Liver (tissue), 9 donors: ENCODE results near the gene SERPINF2. TPM values are rescaled to one million over a fixed set of nuclear protein-coding genes. Genes with fewer than 3 reads are reported as not detected.
A peak's percentile ranks its signal among the peaks of the same experiment; 100 is the strongest.
"Not testable (repeated sequence)": the region's sequence is repeated elsewhere in the genome, so short reads cannot be mapped to it uniquely, and the experiment has no call there.

Experiments
- DNase-seq: peaks from one replicate; pipeline ENCODE4 v3.0.0-alpha.2; 2017; ENCODE audit warnings: low spot score
- H3K27ac ChIP-seq, 2 donors: one replicate each; pipeline ENCODE4 v1.7.0; 2013; ENCODE audit warnings: inconsistent platforms in 2 of 2, low read length in 2 of 2, control low read depth in 1 of 2, low read depth in 1 of 2, mild to moderate bottlenecking in 1 of 2
- H3K27me3 ChIP-seq, 4 donors: one replicate each; pipeline versions ENCODE4 v1.6.1 to v1.7.0; 2013; ENCODE audit warnings: low read length in 3 of 4, inconsistent platforms in 1 of 4, mild to moderate bottlenecking in 1 of 4, moderate library complexity in 1 of 4; ENCODE audit not compliant: control insufficient read depth in 4 of 4, insufficient read depth in 4 of 4
- H3K36me3 ChIP-seq, 4 donors: one replicate each; pipeline versions ENCODE4 v1.6.1 to v1.7.0; 2013; ENCODE audit warnings: low read length in 3 of 4, mild to moderate bottlenecking in 3 of 4, low read depth in 1 of 4, moderate library complexity in 1 of 4; ENCODE audit not compliant: control insufficient read depth in 4 of 4, insufficient read depth in 3 of 4
- H3K4me1 ChIP-seq, 4 donors: one replicate each; pipeline versions ENCODE4 v1.6.1 to v1.7.0; 2013; ENCODE audit warnings: low read length in 3 of 4, mild to moderate bottlenecking in 3 of 4, moderate library complexity in 1 of 4; ENCODE audit not compliant: control insufficient read depth in 4 of 4, insufficient read depth in 4 of 4
- H3K4me3 ChIP-seq, 3 donors: one replicate each; pipeline versions ENCODE4 v1.6.1 to v1.7.0; 2013; ENCODE audit warnings: low read length in 3 of 3, control low read depth in 1 of 3, low read depth in 1 of 3, mild to moderate bottlenecking in 1 of 3
- H3K9ac ChIP-seq, 2 donors: one replicate each; pipeline ENCODE4 v1.7.0; 2013; ENCODE audit warnings: low read length in 2 of 2, mild to moderate bottlenecking in 2 of 2, moderate library complexity in 2 of 2, control low read depth in 1 of 2, low read depth in 1 of 2
- H3K9me3 ChIP-seq, 4 donors: one replicate each; pipeline versions ENCODE4 v1.6.1 to v1.7.0; 2013; ENCODE audit warnings: low read length in 3 of 4; ENCODE audit not compliant: control insufficient read depth in 4 of 4
- EGR1 ChIP-seq, 2 donors: IDR thresholded peaks; 2 replicates each; pipeline ENCODE4 v1.6.1; 2016 to 2018; ENCODE audit warnings: antibody characterized with exemption in 2 of 2, low read depth in 2 of 2
- GABPA ChIP-seq, 2 donors: IDR thresholded peaks in 1 of 2; conservative IDR thresholded peaks in 1 of 2; 2 replicates each; pipeline ENCODE4 v1.6.1; 2016; ENCODE audit warnings: antibody characterized with exemption in 2 of 2, mild to moderate bottlenecking in 1 of 2, moderate library complexity in 1 of 2
- HNF4A ChIP-seq, 2 donors: conservative IDR thresholded peaks; 2 replicates each; pipeline ENCODE4 v1.6.1; 2016; ENCODE audit warnings: antibody characterized with exemption in 2 of 2, mild to moderate bottlenecking in 2 of 2
- HNF4G ChIP-seq: IDR thresholded peaks from 2 replicates; pipeline ENCODE4 v1.6.1; 2016; ENCODE audit warnings: antibody characterized with exemption
- JUND ChIP-seq, 2 donors: IDR thresholded peaks; 2 replicates each; pipeline ENCODE4 v1.6.1; 2016; ENCODE audit warnings: antibody characterized with exemption in 2 of 2
- MAX ChIP-seq: IDR thresholded peaks from 2 replicates; pipeline ENCODE4 v1.6.1; 2016; ENCODE audit warnings: antibody characterized with exemption
- NR2F2 ChIP-seq: IDR thresholded peaks from 2 replicates; pipeline ENCODE4 v1.6.1; 2016; ENCODE audit warnings: antibody characterized with exemption
- RAD21 ChIP-seq, 2 donors: IDR thresholded peaks; 2 replicates each; pipeline ENCODE4 v1.6.1; 2016; ENCODE audit warnings: antibody characterized with exemption in 2 of 2, mild to moderate bottlenecking in 2 of 2
- REST ChIP-seq: IDR thresholded peaks from 2 replicates; pipeline ENCODE4 v1.6.1; 2016; ENCODE audit warnings: antibody characterized with exemption, mild to moderate bottlenecking
- RXRA ChIP-seq, 2 donors: IDR thresholded peaks; 2 replicates each; pipeline ENCODE4 v1.6.1; 2017 to 2018; ENCODE audit warnings: antibody characterized with exemption in 2 of 2, mild to moderate bottlenecking in 1 of 2
- SP1 ChIP-seq: IDR thresholded peaks from 2 replicates; pipeline ENCODE4 v1.6.1; 2018; ENCODE audit warnings: antibody characterized with exemption, mild to moderate bottlenecking
- TAF1 ChIP-seq: conservative IDR thresholded peaks from 2 replicates; pipeline ENCODE4 v1.6.1; 2016; ENCODE audit warnings: antibody characterized with exemption, mild to moderate bottlenecking
- YY1 ChIP-seq: IDR thresholded peaks from 2 replicates; pipeline ENCODE4 v1.6.1; 2016; ENCODE audit warnings: antibody characterized with exemption, mild to moderate bottlenecking
- ZBTB33 ChIP-seq: IDR thresholded peaks from 2 replicates; pipeline ENCODE4 v1.6.1; 2016; ENCODE audit warnings: antibody characterized with exemption
- WGBS: extraction: QIAGEN DNeasy Blood & Tissue Kit; methylation state at CpG from one replicate; pipeline ENCODE4 v1.1.7; 2013; 5-methylcytosine and 5-hydroxymethylcytosine counted together
- polyA plus RNA-seq, 2 donors: library from polyadenylated mRNA; stranded (reverse) in 1 of 2; unstranded in 1 of 2; fragments of 200-250 nt in 1 of 2; fragments of >200 nt in 1 of 2; fragmentation: Nextera tagmentation in 1 of 2; extraction: Ambion mirVana in 1 of 2; gene quantifications; one replicate each; pipeline versions ENCODE4 v1.2.1 to v1.2.3, GENCODE V29; 2013 to 2015
- total RNA-seq, 2 donors: library from RNA; depleted of rRNA; stranded (reverse); fragments of >200 nt; gene quantifications; one replicate each; pipeline ENCODE4 v1.2.3, GENCODE V29; 2014
- donor health status: healthy.
- donor health status: healthy.
- donor health status: healthy.
- donor health status: healthy.
- donor health status: healthy.

SERPINF2 gene
- total and polyA plus RNA-seq, 4 donors: 477 to 1,248 (median 675) TPM

GRCh38 chr17:1764284-1764683, 21.6 kb downstream of the SERPINF2 start:
- TF ChIP-seq RAD21 (IDR thresholded peaks at IDR 0.05): peak; percentile 39 to 56
- TF ChIP-seq SP1: peak; percentile 52
- TF ChIP-seq RXRA (IDR thresholded peaks at IDR 0.05): peak in 1 of 2 donors; percentile 19
- TF ChIP-seq JUND (IDR thresholded peaks at IDR 0.05): no peak
- peak; percentile 42 for TF ChIP-seq YY1
- peak; percentile 87 for TF ChIP-seq MAX
- TF ChIP-seq GABPA (IDR thresholded peaks at IDR 0.05 in 1 of 2, conservative IDR thresholded peaks at IDR 0.05 in 1 of 2): no peak
- peak in 1 of 2 donors; percentile 28 for TF ChIP-seq HNF4A (conservative IDR thresholded peaks at IDR 0.05)
- Histone ChIP-seq H3K4me1 (peaks cover 4 to 34% (median 11%) of the 10 kb centered on the region in 4 donors), H3K36me3 (peaks cover 0 to 4% (median 1%) of the 10 kb centered on the region in 4 donors), H3K9ac (peak overlapping the region; percentile 2 to 33), H3K9me3 (no peaks in the 10 kb centered on the region), H3K27ac (peak overlapping the region; percentile 94 to 99), H3K27me3 (no peaks in the 10 kb centered on the region), H3K4me3 (peak overlapping the region in 1 of 3 donors; percentile 71)
- WGBS: 4% methylated on average over 11 of the region's 11 CpGs
- peak; percentile 74 for DNase-seq

GRCh38 chr17:1764705-1765104, 22.0 kb downstream of the SERPINF2 start:
- not testable (repeated sequence) for H3K4me3 ChIP-seq, H3K9me3 ChIP-seq, H3K36me3 ChIP-seq, DNase-seq, H3K27me3 ChIP-seq, H3K9ac ChIP-seq
- Histone ChIP-seq H3K27ac (peak overlapping the region; percentile 94 to 99), H3K4me1 (peaks cover 4 to 35% (median 11%) of the 10 kb centered on the region in 4 donors)
- 85% methylated on average over 7 of the region's 7 CpGs for WGBS
- TF ChIP-seq EGR1 (IDR thresholded peaks at IDR 0.05; ENCODE audit: low read depth in 2 of 2) (peak in 1 of 2 donors; percentile 33), HNF4A (conservative IDR thresholded peaks at IDR 0.05) (peak in 1 of 2 donors; percentile 1)

- no peak overlapping the region for H3K4me3 ChIP-seq
- no peaks in the 10 kb centered on the region for H3K9me3 ChIP-seq
- peaks cover 0 to 14% (median 7%) of the 10 kb centered on the region in 4 donors for H3K36me3 ChIP-seq
- no peaks in the 10 kb centered on the region for H3K27me3 ChIP-seq
- H3K27ac ChIP-seq: peak overlapping the region in 1 of 2 donors; percentile 21
- no peak for DNase-seq
- H3K9ac ChIP-seq: no peak overlapping the region
- TF ChIP-seq ZBTB33: no peak
- no peak for TF ChIP-seq YY1
- no peak for TF ChIP-seq NR2F2
- TF ChIP-seq REST: no peak
- TF ChIP-seq EGR1 (IDR thresholded peaks at IDR 0.05; ENCODE audit: low read depth in 2 of 2): no peak
- TF ChIP-seq TAF1: no peak
- no peak for TF ChIP-seq HNF4G
- H3K4me1 ChIP-seq: peaks cover 4 to 37% (median 11%) of the 10 kb centered on the region in 4 donors
- 81% methylated on average over 3 of the region's 3 CpGs for WGBS
Measured at GRCh38 chr17:1765576-1765975, 22.9 kb downstream of the SERPINF2 start.
